Measurements from ENCODE around the gene RRAGA. TPM values are rescaled to one million over a fixed set of nuclear protein-coding genes. Genes with fewer than 3 reads are reported as not detected.
A peak's percentile ranks its signal among the peaks of the same experiment; 100 is the strongest.

Gene RRAGA
- total RNA-seq, 4 donors from 2014 or later, result 51.9 to 64.7 (median 58.5) TPM

DNA sequence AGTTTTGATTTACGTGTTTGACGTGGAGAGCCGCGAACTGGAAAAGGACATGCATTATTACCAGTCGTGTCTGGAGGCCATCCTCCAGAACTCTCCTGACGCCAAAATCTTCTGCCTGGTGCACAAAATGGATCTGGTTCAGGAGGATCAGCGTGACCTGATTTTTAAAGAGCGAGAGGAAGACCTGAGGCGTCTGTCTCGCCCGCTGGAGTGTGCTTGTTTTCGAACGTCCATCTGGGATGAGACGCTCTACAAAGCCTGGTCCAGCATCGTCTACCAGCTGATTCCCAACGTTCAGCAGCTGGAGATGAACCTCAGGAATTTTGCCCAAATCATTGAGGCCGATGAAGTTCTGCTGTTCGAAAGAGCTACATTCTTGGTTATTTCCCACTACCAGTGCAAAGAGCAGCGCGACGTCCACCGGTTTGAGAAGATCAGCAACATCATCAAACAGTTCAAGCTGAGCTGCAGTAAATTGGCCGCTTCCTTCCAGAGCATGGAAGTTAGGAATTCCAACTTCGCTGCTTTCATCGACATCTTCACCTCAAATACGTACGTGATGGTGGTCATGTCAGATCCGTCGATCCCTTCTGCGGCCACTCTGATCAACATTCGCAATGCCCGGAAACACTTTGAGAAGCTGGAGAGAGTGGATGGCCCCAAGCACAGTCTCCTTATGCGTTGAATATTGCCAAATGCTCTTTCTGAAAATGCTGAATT, 850 bp downstream of the RRAGA start:
- WGBS, 2 donors, result 3 to 8% methylated on average over 33 of the region's 33 CpGs
- TF ChIP-seq EP300 (IDR thresholded peaks at IDR 0.05), result no peak
- TF ChIP-seq, protein P1, sequence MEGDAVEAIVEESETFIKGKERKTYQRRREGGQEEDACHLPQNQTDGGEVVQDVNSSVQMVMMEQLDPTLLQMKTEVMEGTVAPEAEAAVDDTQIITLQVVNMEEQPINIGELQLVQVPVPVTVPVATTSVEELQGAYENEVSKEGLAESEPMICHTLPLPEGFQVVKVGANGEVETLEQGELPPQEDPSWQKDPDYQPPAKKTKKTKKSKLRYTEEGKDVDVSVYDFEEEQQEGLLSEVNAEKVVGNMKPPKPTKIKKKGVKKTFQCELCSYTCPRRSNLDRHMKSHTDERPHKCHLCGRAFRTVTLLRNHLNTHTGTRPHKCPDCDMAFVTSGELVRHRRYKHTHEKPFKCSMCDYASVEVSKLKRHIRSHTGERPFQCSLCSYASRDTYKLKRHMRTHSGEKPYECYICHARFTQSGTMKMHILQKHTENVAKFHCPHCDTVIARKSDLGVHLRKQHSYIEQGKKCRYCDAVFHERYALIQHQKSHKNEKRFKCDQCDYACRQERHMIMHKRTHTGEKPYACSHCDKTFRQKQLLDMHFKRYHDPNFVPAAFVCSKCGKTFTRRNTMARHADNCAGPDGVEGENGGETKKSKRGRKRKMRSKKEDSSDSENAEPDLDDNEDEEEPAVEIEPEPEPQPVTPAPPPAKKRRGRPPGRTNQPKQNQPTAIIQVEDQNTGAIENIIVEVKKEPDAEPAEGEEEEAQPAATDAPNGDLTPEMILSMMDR (IDR thresholded peaks at IDR 0.05), result no peak
- H3K4me3 ChIP-seq, result peak overlapping the region; percentile 68 to 99 (median 94)

DNA sequence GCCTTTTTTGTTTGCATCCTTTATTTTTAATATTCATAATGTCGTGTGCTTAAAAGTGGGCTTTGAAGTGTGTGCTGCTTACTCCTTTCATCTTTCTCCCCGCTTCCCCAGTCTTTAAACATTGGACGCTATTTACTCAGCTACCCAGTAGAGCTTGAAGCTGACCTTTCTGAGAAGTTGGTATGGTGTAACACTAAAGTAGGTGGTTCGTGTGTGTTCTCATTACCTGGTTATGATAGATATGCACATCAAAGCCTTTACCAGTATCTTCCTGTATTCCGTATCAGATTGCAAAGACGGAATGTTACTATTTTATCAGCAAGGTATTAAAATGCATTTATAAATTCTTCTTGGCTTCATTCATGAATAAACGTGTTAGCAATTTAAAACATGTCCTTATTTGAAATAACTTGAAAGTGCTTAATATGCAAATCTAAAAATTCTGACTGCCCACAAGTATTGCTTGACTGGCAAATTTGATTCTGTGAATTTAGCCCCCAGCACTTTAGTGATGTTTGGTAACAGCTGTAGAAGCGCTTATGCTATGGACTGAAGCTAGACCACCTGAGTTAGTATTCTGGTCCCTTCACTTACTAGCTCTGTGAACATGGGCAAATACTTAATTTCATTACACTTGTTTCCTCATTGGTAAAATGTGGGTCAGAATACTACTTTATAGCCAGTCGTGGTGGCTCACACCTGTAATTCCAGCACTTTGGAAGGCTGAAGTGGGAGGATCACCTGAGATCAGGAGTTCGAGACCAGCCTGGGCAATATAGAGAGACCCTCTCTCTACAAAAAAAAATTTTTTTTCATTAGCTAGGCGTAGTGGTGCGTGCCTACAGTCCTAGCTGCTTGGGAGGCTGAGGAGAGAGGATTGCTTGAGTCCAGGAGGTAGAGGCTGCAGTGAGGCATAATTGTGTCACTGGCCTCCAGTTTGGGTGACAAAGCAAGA, 1.7 kb downstream of the RRAGA start:
- H3K27me3 ChIP-seq, result no peaks in the 10 kb centered on the region
- no peak for TF ChIP-seq EP300 (IDR thresholded peaks at IDR 0.05)
- TF ChIP-seq POLR2A (IDR thresholded peaks at IDR 0.05), result no peak
- TF ChIP-seq, protein P1 (IDR thresholded peaks at IDR 0.05), result no peak
- H3K4me3 ChIP-seq, result peak overlapping the region; percentile 68 to 99 (median 94)
- DNase-seq (ENCODE audit: low spot score in 2 of 2), result no peak
- 65 to 67% methylated on average over 12 of the region's 12 CpGs for WGBS, 2 donors
- H3K4me1 ChIP-seq, result peaks cover 0 to 54% (median 28%) of the 10 kb centered on the region in 4 donors
- no peaks in the 10 kb centered on the region for H3K9me3 ChIP-seq
- H3K36me3 ChIP-seq, result peaks cover 0 to 17% (median 0%) of the 10 kb centered on the region in 3 donors
- H3K27ac ChIP-seq, result peak overlapping the region in 2 of 4 donors; percentile 99

More for the DNA sequence above, 850 bp downstream of the RRAGA start:
- Histone ChIP-seq H3K36me3 (peaks cover 0 to 14% (median 0%) of the 10 kb centered on the region in 3 donors), H3K27me3 (no peaks in the 10 kb centered on the region), H3K4me1 (peaks cover 0 to 54% (median 28%) of the 10 kb centered on the region in 4 donors), H3K9me3 (no peaks in the 10 kb centered on the region), H3K27ac (peak overlapping the region; percentile 98 to 99 (median 99))
- peak in 1 of 2 donors; percentile 16 for DNase-seq (ENCODE audit: low spot score in 2 of 2)

DNA sequence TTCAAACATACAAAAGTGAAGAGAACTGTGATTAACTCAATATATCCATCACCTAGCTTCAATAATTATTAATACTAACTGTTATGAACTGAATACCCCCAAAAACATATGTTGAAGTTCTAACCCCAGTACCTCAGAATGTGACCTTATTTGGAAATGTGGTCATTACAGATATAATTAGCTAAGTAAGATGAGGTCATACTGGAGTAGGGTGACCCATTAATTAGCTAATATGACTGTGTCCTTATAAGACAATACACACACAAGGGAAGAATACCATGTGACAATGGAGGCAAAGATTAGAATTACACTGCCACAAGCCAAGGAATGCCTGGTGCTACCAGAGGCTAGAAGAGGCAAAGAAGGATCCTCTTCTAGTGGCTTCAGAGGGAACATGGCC, 7.8 kb downstream of the RRAGA start:
- DNase-seq (ENCODE audit: low spot score in 2 of 2), result no peak
- Histone ChIP-seq H3K36me3 (peaks cover 0 to 60% (median 0%) of the 10 kb centered on the region in 3 donors), H3K4me1 (peaks cover 0 to 25% (median 2%) of the 10 kb centered on the region in 4 donors), H3K27ac (no peak overlapping the region), H3K9me3 (no peaks in the 10 kb centered on the region), H3K4me3 (no peak overlapping the region), H3K27me3 (no peaks in the 10 kb centered on the region)
- TF ChIP-seq EP300 (IDR thresholded peaks at IDR 0.05) (no peak), POLR2A (IDR thresholded peaks at IDR 0.05) (no peak)
- TF ChIP-seq, protein P1 (IDR thresholded peaks at IDR 0.05), result no peak

DNA sequence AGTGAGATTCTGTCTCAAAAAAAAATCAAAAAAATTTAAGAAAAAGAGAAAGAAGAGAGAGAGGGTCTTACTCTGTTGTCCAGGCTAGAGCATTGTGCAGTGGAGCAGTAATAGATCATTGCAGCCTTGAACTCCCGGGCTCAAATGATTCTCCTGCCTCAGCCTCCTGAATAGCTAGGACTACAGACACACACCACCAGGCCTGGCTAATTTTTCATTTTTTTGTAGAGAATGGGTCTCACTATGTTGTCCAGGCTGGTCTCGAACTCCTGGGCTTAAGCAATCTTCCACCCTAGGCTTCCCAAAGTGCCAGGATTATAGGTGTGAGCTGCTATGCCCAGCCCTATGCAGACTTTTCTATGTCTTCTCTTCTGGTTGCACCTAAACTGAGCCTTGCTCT, 25.0 kb downstream of the RRAGA start:
- TF ChIP-seq, protein P1 (IDR thresholded peaks at IDR 0.05), result no peak
- no peak for TF ChIP-seq EP300 (IDR thresholded peaks at IDR 0.05)
- no peak for TF ChIP-seq POLR2A (IDR thresholded peaks at IDR 0.05)
- WGBS, 2 donors, result 94 to 95% methylated on average over 2 of the region's 2 CpGs

More for the DNA sequence above, 25.0 kb downstream of the RRAGA start:
- Histone ChIP-seq H3K4me1 (no peaks in the 10 kb centered on the region), H3K36me3 (peaks cover 0 to 94% (median 3%) of the 10 kb centered on the region in 3 donors), H3K4me3 (no peak overlapping the region), H3K27me3 (no peaks in the 10 kb centered on the region), H3K27ac (no peak overlapping the region), H3K9me3 (no peaks in the 10 kb centered on the region)
- no peak for DNase-seq (ENCODE audit: low spot score in 2 of 2)

Data from tibial nerve (tissue), 4 donors.